Prostate gland (tissue), 2 donors: ENCODE results near the gene RNF157.

Experiments used
- CTCF ChIP-seq, 4 experiments: fragments of 200-600 bp in 2 of 4; fragments of 450-650 bp in 2 of 4; sonication (generic) in 2 of 4; IDR thresholded peaks; 1 replicate in 3 of 4; 2 replicates in 1 of 4; pipeline ENCODE4 v1.5.1; 2016 to 2019; ENCODE audit warnings: antibody characterized with exemption in 4 of 4, mild to moderate bottlenecking in 2 of 4, moderate library complexity in 2 of 4
- POLR2A ChIP-seq: fragments of 450-650 bp; IDR thresholded peaks from one replicate; pipeline ENCODE4 v1.6.1; 2016; ENCODE audit warnings: antibody characterized with exemption, mild to moderate bottlenecking
- POLR2AphosphoS5 ChIP-seq: sonication (generic); formaldehyde crosslinking; IDR thresholded peaks from one replicate; pipeline ENCODE4 v1.6.1; 2017; ENCODE audit warnings: antibody characterized with exemption

GRCh38 chr17:76195281-76196096 lies 44.8 kb downstream of the RNF157 start:
- no peak for TF ChIP-seq CTCF (IDR thresholded peaks at IDR 0.05)
- no peak for TF ChIP-seq POLR2AphosphoS5
- no peak for TF ChIP-seq POLR2A
